T-helper 2 cell treated with Interferon-gamma antibody and Interleukin-4, amounts not matched to agents 5 μg/mL and 100 μg/mL, for 36 hours (primary cell): ENCODE data around the gene EMB.
A peak's percentile ranks its signal among the peaks of the same experiment; 100 is the strongest.
"Not testable (repeated sequence)": the region's sequence is repeated elsewhere in the genome, so short reads cannot be mapped to it uniquely, and the experiment has no call there.

Experiments used
- DNase-seq: peaks from one replicate; pipeline ENCODE4 v3.0.0; 2021; ENCODE audit warnings: low spot score
- H3K27ac Mint-ChIP-seq: one replicate; pipeline ENCODE4 v1.8.0; 2021; ENCODE audit warnings: mild to moderate bottlenecking, mixed read lengths
- H3K27me3 Mint-ChIP-seq: one replicate; pipeline ENCODE4 v1.8.0; 2021; ENCODE audit warnings: low read depth, mixed read lengths
- H3K36me3 Mint-ChIP-seq: one replicate; pipeline ENCODE4 v1.8.0; 2021; ENCODE audit warnings: low read depth, mixed read lengths
- H3K4me1 Mint-ChIP-seq: one replicate; pipeline ENCODE4 v1.8.0; 2021; ENCODE audit warnings: low read depth, mixed read lengths
- H3K4me3 Mint-ChIP-seq: one replicate; pipeline ENCODE4 v1.8.0; 2022; ENCODE audit warnings: mild to moderate bottlenecking, moderate library complexity, mixed read lengths
- H3K9me3 Mint-ChIP-seq: one replicate; pipeline ENCODE4 v1.8.0; 2021; ENCODE audit warnings: mixed read lengths

The EMB gene

GRCh38 chr5:50442559-50443539 lies 1.8 kb upstream of the EMB start:
- H3K27ac Mint-ChIP-seq: peak overlapping the region; percentile 73
- not testable (repeated sequence) for DNase-seq, H3K27me3 Mint-ChIP-seq
- peak overlapping the region; percentile 95 for H3K4me3 Mint-ChIP-seq
- peaks cover 14% of the 10 kb centered on the region for H3K36me3 Mint-ChIP-seq
- peaks cover 16% of the 10 kb centered on the region for H3K9me3 Mint-ChIP-seq
- H3K4me1 Mint-ChIP-seq: peaks cover 70% of the 10 kb centered on the region

- Mint-ChIP-seq H3K27ac (peak overlapping the region; percentile 95), H3K4me3 (peak overlapping the region; percentile 95), H3K9me3 (peaks cover 4% of the 10 kb centered on the region), H3K4me1 (peaks cover 59% of the 10 kb centered on the region), H3K36me3 (peaks cover 15% of the 10 kb centered on the region), H3K27me3 (no peaks in the 10 kb centered on the region)
- no peak for DNase-seq
Observed at GRCh38 chr5:50441493-50441955, 436 bp upstream of the EMB start.

- Mint-ChIP-seq H3K36me3 (peaks cover 25% of the 10 kb centered on the region), H3K4me3 (peak overlapping the region; percentile 95), H3K27me3 (no peaks in the 10 kb centered on the region), H3K9me3 (no peaks in the 10 kb centered on the region), H3K27ac (peak overlapping the region; percentile 95), H3K4me1 (peaks cover 53% of the 10 kb centered on the region)
- no peak for DNase-seq
Observed at GRCh38 chr5:50439221-50439620, 1.9 kb downstream of the EMB start.

GRCh38 chr5:50438060-50438459 lies 3.0 kb downstream of the EMB start:
- peak overlapping the region; percentile 40 for H3K4me3 Mint-ChIP-seq
- H3K27ac Mint-ChIP-seq, H3K9me3 Mint-ChIP-seq, DNase-seq, H3K27me3 Mint-ChIP-seq: not testable (repeated sequence)
- peaks cover 28% of the 10 kb centered on the region for H3K36me3 Mint-ChIP-seq
- peaks cover 57% of the 10 kb centered on the region for H3K4me1 Mint-ChIP-seq

- DNase-seq: no peak
- Mint-ChIP-seq H3K4me1 (peaks cover 57% of the 10 kb centered on the region), H3K27ac (no peak overlapping the region), H3K9me3 (no peaks in the 10 kb centered on the region), H3K36me3 (peaks cover 27% of the 10 kb centered on the region), H3K4me3 (peak overlapping the region; percentile 7), H3K27me3 (no peaks in the 10 kb centered on the region)
Observed at GRCh38 chr5:50435168-50435567, 5.9 kb downstream of the EMB start.

- H3K27me3 Mint-ChIP-seq, H3K4me3 Mint-ChIP-seq, H3K27ac Mint-ChIP-seq, H3K9me3 Mint-ChIP-seq, DNase-seq: not testable (repeated sequence)
- Mint-ChIP-seq H3K4me1 (peaks cover 53% of the 10 kb centered on the region), H3K36me3 (peaks cover 35% of the 10 kb centered on the region)
Observed at GRCh38 chr5:50431133-50431904, 9.8 kb downstream of the EMB start.

GRCh38 chr5:50423100-50423799 lies 17.8 kb downstream of the EMB start:
- H3K4me1 Mint-ChIP-seq: peaks cover 31% of the 10 kb centered on the region
- not testable (repeated sequence) for DNase-seq, H3K4me3 Mint-ChIP-seq, H3K27me3 Mint-ChIP-seq
- H3K9me3 Mint-ChIP-seq: peaks cover 15% of the 10 kb centered on the region
- peak overlapping the region; percentile 39 for H3K27ac Mint-ChIP-seq
- H3K36me3 Mint-ChIP-seq: peaks cover 68% of the 10 kb centered on the region

- Mint-ChIP-seq H3K36me3 (peaks cover 60% of the 10 kb centered on the region), H3K4me1 (peaks cover 36% of the 10 kb centered on the region), H3K9me3 (peaks cover 15% of the 10 kb centered on the region)
- not testable (repeated sequence) for H3K27ac Mint-ChIP-seq, H3K4me3 Mint-ChIP-seq, DNase-seq, H3K27me3 Mint-ChIP-seq
Observed at GRCh38 chr5:50421184-50421950, 19.7 kb downstream of the EMB start.

GRCh38 chr5:50420343-50420935 lies 20.6 kb downstream of the EMB start:
- Mint-ChIP-seq H3K36me3 (peaks cover 55% of the 10 kb centered on the region), H3K27ac (no peak overlapping the region), H3K4me3 (no peak overlapping the region), H3K4me1 (peaks cover 39% of the 10 kb centered on the region), H3K27me3 (no peaks in the 10 kb centered on the region), H3K9me3 (peaks cover 15% of the 10 kb centered on the region)
- no peak for DNase-seq

- H3K27ac Mint-ChIP-seq, H3K27me3 Mint-ChIP-seq, H3K4me3 Mint-ChIP-seq, DNase-seq: not testable (repeated sequence)
- H3K9me3 Mint-ChIP-seq: peaks cover 15% of the 10 kb centered on the region
- H3K4me1 Mint-ChIP-seq: peaks cover 38% of the 10 kb centered on the region
- H3K36me3 Mint-ChIP-seq: peaks cover 52% of the 10 kb centered on the region
Observed at GRCh38 chr5:50419656-50420055, 21.4 kb downstream of the EMB start.

- peak overlapping the region; percentile 28 for H3K4me3 Mint-ChIP-seq
- peak overlapping the region; percentile 23 for H3K27ac Mint-ChIP-seq
- H3K4me1 Mint-ChIP-seq: peaks cover 37% of the 10 kb centered on the region
Observed at GRCh38 chr5:50416637-50417036, 24.5 kb downstream of the EMB start.

GRCh38 chr5:50415912-50416311 lies 25.2 kb downstream of the EMB start:
- peak overlapping the region; percentile 18 for H3K4me3 Mint-ChIP-seq
- H3K4me1 Mint-ChIP-seq: peaks cover 37% of the 10 kb centered on the region
- peaks cover 11% of the 10 kb centered on the region for H3K9me3 Mint-ChIP-seq
- peak overlapping the region; percentile 17 for H3K27ac Mint-ChIP-seq
- DNase-seq: no peak
- no peaks in the 10 kb centered on the region for H3K27me3 Mint-ChIP-seq
- peaks cover 38% of the 10 kb centered on the region for H3K36me3 Mint-ChIP-seq

More at GRCh38 chr5:50416637-50417036, 24.5 kb downstream of the EMB start:
- not testable (repeated sequence) for DNase-seq, H3K27me3 Mint-ChIP-seq
- Mint-ChIP-seq H3K9me3 (peaks cover 15% of the 10 kb centered on the region), H3K36me3 (peaks cover 43% of the 10 kb centered on the region)
